Suppressor macrophage (primary cell): ENCODE data around the gene DDX19B.
"Not testable (repeated sequence)": the region's sequence is repeated elsewhere in the genome, so short reads cannot be mapped to it uniquely, and the experiment has no call there.

Source experiments
- DNase-seq, 4 experiments: peaks; one replicate each; pipeline ENCODE4 v3.0.0-alpha.2; 2020 to 2022
- total RNA-seq, 17 experiments: gene quantifications; one replicate each; lab custom pipeline; 2026; ENCODE audit warnings: mixed read lengths in 6 of 17, inconsistent platforms in 3 of 17; lab: John Stamatoyannopoulos, UW

Gene DDX19B
- total RNA-seq, result 6.0 to 14.7 (median 11.2) reads per million in 17 experiments

- peak; percentile 84 to 92 (median 85) for DNase-seq
Observed at GRCh38 chr16:70298988-70299938, at the start of gene DDX19B. TSS of gene DDX19B (plus strand) at chr16:70299186. CDS start at chr16:70299298, 112 bp downstream.

GRCh38 chr16:70249697-70250096 lies 49.3 kb upstream of the DDX19B start:
- DNase-seq, result not testable (repeated sequence)

GRCh38 chr16:70250748-70251628 lies 48.0 kb upstream of the DDX19B start:
- peak; percentile 43 to 78 (median 60) for DNase-seq

GRCh38 chr16:70251629-70252354 lies 47.2 kb upstream of the DDX19B start, which contains the start of gene EXOSC6:
TSS of gene EXOSC6 (minus strand) at chr16:70251940. CDS start at chr16:70251900, 40 bp downstream.
- peak; percentile 96 to 98 (median 97) for DNase-seq

- peak in 1 of 4 experiments; percentile 46 for DNase-seq
Observed at GRCh38 chr16:70252355-70252988, 46.5 kb upstream of the DDX19B start.

- DNase-seq, result peak; percentile 50 to 67 (median 50)
Observed at GRCh38 chr16:70253291-70254106, 45.5 kb upstream of the DDX19B start.

- no peak for DNase-seq
Observed at GRCh38 chr16:70254180-70254964, 44.6 kb upstream of the DDX19B start.

- no peak for DNase-seq
Observed at GRCh38 chr16:70254965-70255286, 44.1 kb upstream of the DDX19B start.

- DNase-seq, result no peak
Observed at GRCh38 chr16:70255574-70255973, 43.4 kb upstream of the DDX19B start.

GRCh38 chr16:70257391-70257790 lies 41.6 kb upstream of the DDX19B start:
- no peak for DNase-seq

GRCh38 chr16:70258065-70258464 lies 40.9 kb upstream of the DDX19B start:
- no peak for DNase-seq

GRCh38 chr16:70258946-70259345 lies 40.0 kb upstream of the DDX19B start:
- no peak for DNase-seq

- DNase-seq, result not testable (repeated sequence)
Observed at GRCh38 chr16:70259903-70260302, 39.1 kb upstream of the DDX19B start.

GRCh38 chr16:70267516-70267915 lies 31.5 kb upstream of the DDX19B start:
- DNase-seq, result peak; percentile 48 to 74 (median 60)

- not testable (repeated sequence) for DNase-seq
Observed at GRCh38 chr16:70267922-70268321, 31.1 kb upstream of the DDX19B start.

- DNase-seq, result no peak
Observed at GRCh38 chr16:70269471-70269870, 29.5 kb upstream of the DDX19B start.

- DNase-seq, result no peak
Observed at GRCh38 chr16:70270176-70270575, 28.8 kb upstream of the DDX19B start.

GRCh38 chr16:70271696-70272095 lies 27.3 kb upstream of the DDX19B start:
- no peak for DNase-seq

- DNase-seq, result no peak
Observed at GRCh38 chr16:70276392-70276791, 22.6 kb upstream of the DDX19B start.
